ENCODE measurements around the gene SORCS3. TPM values are rescaled to one million over a fixed set of nuclear protein-coding genes. Genes with fewer than 3 reads are reported as not detected.

SORCS3 gene
- total RNA-seq, 1 experiment from 2014 or later = 0.04 TPM

- Histone ChIP-seq H3K23me2 (ENCODE audit: insufficient read length, low read depth, low read length, poor library complexity, severe bottlenecking) (no peaks in the 10 kb centered on the region), H2AFZ (ENCODE audit: low read length) (no peak overlapping the region), H3K79me1 (ENCODE audit: insufficient read depth, low read depth, low read length, poor library complexity, severe bottlenecking) (no peaks in the 10 kb centered on the region), H4K5ac (ENCODE audit: insufficient read length, low read depth, low read length) (no peak overlapping the region), H4K8ac (replicated peaks; ENCODE audit: insufficient read length, low read depth, low read length) (no peak overlapping the region), H3K4me1 (ENCODE audit: insufficient read depth, low read length) (peaks cover 4% of the 10 kb centered on the region), H3K27me3 (ENCODE audit: insufficient read depth, low read length) (no peaks in the 10 kb centered on the region), H3K18ac (ENCODE audit: insufficient read length, low read depth, low read length) (no peak overlapping the region), H3K4ac (ENCODE audit: low read depth, low read length) (no peak overlapping the region), H4K20me1 (ENCODE audit: control insufficient read depth, insufficient read depth, insufficient read length) (no peaks in the 10 kb centered on the region), H2BK20ac (ENCODE audit: low read depth, low read length, poor library complexity, severe bottlenecking) (no peak overlapping the region), H3K14ac (ENCODE audit: insufficient read depth, low read length) (no peak overlapping the region), H3K4me2 (ENCODE audit: insufficient read depth, insufficient read length, low read length) (no peak overlapping the region), H2BK120ac (ENCODE audit: low read depth, low read length, poor library complexity, severe bottlenecking) (no peak overlapping the region), H2AK5ac (ENCODE audit: insufficient read length, low read length) (no peak overlapping the region), H2BK15ac (ENCODE audit: low read depth, low read length) (no peak overlapping the region), H2BK12ac (ENCODE audit: insufficient read length, low read depth, low read length) (no peak overlapping the region), H2BK5ac (ENCODE audit: insufficient read length, low read length) (no peak overlapping the region), H3T11ph (ENCODE audit: low read length) (no peak overlapping the region), H4K91ac (ENCODE audit: insufficient read length, low read depth, low read length) (no peak overlapping the region), H3K56ac (ENCODE audit: insufficient read length, low read depth, low read length) (no peak overlapping the region), H3K9ac (ENCODE audit: extremely low read depth, insufficient read length, low read length) (no peak overlapping the region), H3K9me3 (ENCODE audit: control insufficient read depth, low read depth, low read length) (no peaks in the 10 kb centered on the region), H3K79me2 (ENCODE audit: insufficient read depth, low read length) (no peaks in the 10 kb centered on the region), H3K27ac (ENCODE audit: insufficient read length, low read depth, low read length) (no peak overlapping the region), H3K23ac (ENCODE audit: insufficient read length, low read depth, low read length) (no peak overlapping the region)
- Mint-ChIP-seq H3K36me3 (ENCODE audit: insufficient read depth in 1 of 3, low read depth in 3 of 3) (no peaks in the 10 kb centered on the region), H3K27ac (no peak overlapping the region), H3K4me1 (peaks cover 12 to 22% of the 10 kb centered on the region in 2 experiments), H3K4me3 (no peak overlapping the region), H3K9me3 (no peaks in the 10 kb centered on the region), H3K27me3 (ENCODE audit: low read depth) (peaks cover 5% of the 10 kb centered on the region; the same call in 1 of the 2 replicates)
- no CpG with 5 or more reads among the region's 3 CpGs for WGBS (ENCODE audit: extremely low coverage, insufficient read length, low lambda C conversion rate)
- TF ChIP-seq CTCF (conservative IDR thresholded peaks at IDR 0.05) = no peak
- no peak for DNase-seq
These were observed 282.4 kb downstream of the SORCS3 start for GRCh38 chr10:104923501-104923900.

Data from H9 (cell line).